ENCODE results near the gene CBX1. TPM values are rescaled to one million over a fixed set of nuclear protein-coding genes. Genes with fewer than 3 reads are reported as not detected.
A peak's percentile ranks its signal among the peaks of the same experiment; 100 is the strongest.

Gene CBX1
- total and polyA plus RNA-seq, 2 of the 13 experiments (the other 11 are each of a cell fraction or from before 2014, with no cell fraction given), result 17.8 to 108 TPM

DNA sequence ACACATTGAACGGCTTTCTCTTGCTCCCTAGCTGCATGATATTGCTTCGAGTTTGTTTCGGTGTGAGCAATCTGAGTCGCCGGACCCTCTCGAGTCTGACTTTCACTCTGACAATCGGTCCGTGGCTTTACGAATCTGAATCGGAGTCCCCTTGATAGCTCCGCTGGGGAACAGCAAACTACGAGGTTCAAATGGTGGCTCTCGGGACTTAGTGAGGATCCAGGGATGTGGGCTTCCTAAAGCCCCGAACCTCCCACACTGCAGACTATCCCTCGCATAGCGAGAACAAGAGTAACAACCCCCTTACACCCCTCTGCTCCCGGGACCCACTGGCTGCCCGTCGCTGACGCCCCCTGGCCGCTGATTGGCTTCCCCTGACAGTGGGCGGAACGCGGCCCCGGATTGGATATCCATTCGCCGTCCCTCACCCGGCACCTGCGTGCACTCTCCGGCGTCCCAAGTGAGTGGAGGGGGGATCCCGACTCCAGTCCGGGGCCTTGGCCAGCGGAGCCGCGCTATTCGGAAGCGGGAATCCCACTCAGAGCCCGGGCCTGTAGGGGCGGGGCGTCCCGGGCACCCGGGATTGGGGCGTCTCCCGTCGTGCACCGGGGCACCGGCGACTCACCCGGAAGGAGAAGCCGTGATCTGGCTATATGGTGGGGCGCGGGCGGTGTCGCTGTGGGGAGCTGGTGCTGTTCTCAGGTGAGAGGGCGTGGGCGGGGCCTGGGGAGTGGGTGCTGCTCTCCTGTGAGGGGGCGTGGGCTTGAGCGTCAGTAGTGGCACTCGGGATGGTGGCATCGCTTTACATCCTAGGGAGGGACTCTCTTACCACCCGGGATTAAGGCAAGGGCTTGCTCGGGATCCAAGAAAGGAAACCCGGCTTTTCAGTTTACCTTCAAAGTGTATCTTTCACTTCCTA lies 6.1 kb upstream of the CBX1 start, which contains the start of gene SNX11 (continued):
- TF ChIP-seq, protein P1, sequence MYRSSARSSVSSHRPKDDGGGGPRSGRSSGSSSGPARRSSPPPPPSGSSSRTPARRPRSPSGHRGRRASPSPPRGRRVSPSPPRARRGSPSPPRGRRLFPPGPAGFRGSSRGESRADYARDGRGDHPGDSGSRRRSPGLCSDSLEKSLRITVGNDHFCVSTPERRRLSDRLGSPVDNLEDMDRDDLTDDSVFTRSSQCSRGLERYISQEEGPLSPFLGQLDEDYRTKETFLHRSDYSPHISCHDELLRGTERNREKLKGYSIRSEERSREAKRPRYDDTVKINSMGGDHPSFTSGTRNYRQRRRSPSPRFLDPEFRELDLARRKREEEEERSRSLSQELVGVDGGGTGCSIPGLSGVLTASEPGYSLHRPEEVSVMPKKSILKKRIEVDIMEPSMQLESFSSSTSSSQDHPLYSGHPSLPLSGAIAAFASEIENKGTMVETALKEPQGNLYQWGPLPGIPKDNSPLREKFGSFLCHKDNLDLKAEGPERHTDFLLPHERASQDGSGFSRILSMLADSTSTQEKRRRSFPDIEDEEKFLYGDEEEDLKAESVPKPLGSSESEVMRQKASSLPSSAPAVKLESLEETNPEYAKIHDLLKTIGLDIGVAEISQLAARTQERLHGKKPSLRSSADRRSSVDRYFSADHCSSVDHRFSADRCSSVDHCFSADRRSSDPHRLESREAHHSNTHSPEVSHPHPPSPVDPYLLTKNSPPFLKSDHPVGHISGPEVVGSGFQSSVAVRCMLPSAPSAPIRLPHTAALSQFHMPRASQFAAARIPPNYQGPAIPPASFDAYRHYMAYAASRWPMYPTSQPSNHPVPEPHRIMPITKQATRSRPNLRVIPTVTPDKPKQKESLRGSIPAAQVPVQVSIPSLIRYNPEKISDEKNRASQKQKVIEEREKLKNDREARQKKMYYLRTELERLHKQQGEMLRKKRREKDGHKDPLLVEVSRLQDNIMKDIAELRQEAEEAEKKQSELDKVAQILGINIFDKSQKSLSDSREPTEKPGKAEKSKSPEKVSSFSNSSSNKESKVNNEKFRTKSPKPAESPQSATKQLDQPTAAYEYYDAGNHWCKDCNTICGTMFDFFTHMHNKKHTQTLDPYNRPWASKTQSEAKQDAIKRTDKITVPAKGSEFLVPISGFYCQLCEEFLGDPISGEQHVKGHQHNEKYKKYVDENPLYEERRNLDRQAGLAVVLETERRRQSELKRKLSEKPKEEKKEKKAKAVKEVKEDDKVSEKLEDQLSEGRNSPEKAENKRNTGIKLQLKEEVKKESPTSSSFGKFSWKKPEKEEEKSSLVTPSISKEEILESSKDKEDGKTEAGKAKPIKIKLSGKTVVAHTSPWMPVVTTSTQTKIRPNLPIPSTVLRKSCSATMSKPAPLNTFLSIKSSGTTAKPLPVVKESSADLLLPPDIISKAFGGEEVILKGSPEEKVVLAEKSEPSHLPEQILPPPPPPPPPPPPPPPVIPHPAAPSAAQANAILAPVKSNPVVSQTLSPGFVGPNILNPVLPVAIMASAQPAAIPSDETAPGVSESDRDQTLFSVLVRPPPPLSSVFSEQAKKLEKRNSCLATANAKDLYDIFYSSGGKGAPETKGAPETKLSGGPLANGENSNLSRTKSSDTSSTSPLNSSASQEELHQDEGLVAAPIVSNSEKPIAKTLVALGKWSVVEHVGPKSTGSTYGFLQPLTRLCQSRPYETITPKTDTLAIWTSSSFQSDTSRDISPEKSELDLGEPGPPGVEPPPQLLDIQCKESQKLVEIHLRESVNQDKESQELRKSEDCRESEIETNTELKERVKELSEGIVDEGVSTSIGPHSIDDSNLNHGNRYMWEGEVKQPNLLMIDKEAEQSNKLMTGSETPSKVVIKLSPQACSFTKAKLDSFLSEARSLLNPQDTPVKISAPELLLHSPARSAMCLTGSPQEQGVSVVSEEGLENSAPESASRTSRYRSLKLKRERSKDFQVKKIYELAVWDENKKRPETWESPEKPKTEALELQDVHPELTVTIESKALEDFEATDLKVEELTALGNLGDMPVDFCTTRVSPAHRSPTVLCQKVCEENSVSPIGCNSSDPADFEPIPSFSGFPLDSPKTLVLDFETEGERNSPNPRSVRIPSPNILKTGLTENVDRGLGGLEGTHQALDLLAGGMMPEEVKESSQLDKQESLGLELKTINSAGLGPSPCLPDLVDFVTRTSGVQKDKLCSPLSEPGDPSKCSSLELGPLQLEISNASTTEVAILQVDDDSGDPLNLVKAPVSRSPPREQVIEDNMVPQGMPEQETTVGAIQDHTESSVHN (CRISPR knock-in tag; IDR thresholded peaks at IDR 0.05), result no peak
- no peak; the same call in 1 of the 2 replicates for TF ChIP-seq ZNF776 (CRISPR knock-in tag; IDR thresholded peaks at IDR 0.05)
- TF ChIP-seq NR2F1 (CRISPR knock-in tag; IDR thresholded peaks at IDR 0.05), result no peak
- no peak for TF ChIP-seq REL (CRISPR knock-in tag; conservative IDR thresholded peaks at IDR 0.05)
- no peak for TF ChIP-seq FOXK2 (IDR thresholded peaks at IDR 0.05)
- TF ChIP-seq ZNF800 (CRISPR knock-in tag; IDR thresholded peaks at IDR 0.05), result no peak
- TF ChIP-seq TGIF2 (CRISPR knock-in tag; IDR thresholded peaks at IDR 0.05), result no peak; the same call in 1 of the 2 replicates
- TF ChIP-seq, protein P2, sequence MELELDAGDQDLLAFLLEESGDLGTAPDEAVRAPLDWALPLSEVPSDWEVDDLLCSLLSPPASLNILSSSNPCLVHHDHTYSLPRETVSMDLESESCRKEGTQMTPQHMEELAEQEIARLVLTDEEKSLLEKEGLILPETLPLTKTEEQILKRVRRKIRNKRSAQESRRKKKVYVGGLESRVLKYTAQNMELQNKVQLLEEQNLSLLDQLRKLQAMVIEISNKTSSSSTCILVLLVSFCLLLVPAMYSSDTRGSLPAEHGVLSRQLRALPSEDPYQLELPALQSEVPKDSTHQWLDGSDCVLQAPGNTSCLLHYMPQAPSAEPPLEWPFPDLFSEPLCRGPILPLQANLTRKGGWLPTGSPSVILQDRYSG (CRISPR knock-in tag; IDR thresholded peaks at IDR 0.05), result 0 out of 2 replicates have a peak, but pooled peaks have one; percentile 13
- 0 out of 2 replicates have a peak, but pooled peaks have one; percentile 30 for TF ChIP-seq ZNF296 (CRISPR knock-in tag; conservative IDR thresholded peaks at IDR 0.05)
- no peak for TF ChIP-seq JDP2 (CRISPR knock-in tag; IDR thresholded peaks at IDR 0.05; ENCODE audit: borderline replicate concordance)
- TF ChIP-seq ZNF678 (CRISPR knock-in tag; IDR thresholded peaks at IDR 0.05), result no peak
- peak; percentile 15; the same call in 1 of the 2 replicates for TF ChIP-seq MTF2 (CRISPR knock-in tag; IDR thresholded peaks at IDR 0.05; ENCODE audit: borderline replicate concordance)
- TF ChIP-seq HDAC1 (CRISPR knock-in tag; IDR thresholded peaks at IDR 0.05), result peak; percentile 96
- TF ChIP-seq, protein P3, sequence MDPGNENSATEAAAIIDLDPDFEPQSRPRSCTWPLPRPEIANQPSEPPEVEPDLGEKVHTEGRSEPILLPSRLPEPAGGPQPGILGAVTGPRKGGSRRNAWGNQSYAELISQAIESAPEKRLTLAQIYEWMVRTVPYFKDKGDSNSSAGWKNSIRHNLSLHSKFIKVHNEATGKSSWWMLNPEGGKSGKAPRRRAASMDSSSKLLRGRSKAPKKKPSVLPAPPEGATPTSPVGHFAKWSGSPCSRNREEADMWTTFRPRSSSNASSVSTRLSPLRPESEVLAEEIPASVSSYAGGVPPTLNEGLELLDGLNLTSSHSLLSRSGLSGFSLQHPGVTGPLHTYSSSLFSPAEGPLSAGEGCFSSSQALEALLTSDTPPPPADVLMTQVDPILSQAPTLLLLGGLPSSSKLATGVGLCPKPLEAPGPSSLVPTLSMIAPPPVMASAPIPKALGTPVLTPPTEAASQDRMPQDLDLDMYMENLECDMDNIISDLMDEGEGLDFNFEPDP (CRISPR knock-in tag; conservative IDR thresholded peaks at IDR 0.05), result no peak
- no peak for TF ChIP-seq KAT2B (IDR thresholded peaks at IDR 0.05; ENCODE audit: borderline replicate concordance, low read depth, low read length)
- no peak for TF ChIP-seq ZNF282 (IDR thresholded peaks at IDR 0.05; ENCODE audit: partially characterized antibody)
